ENCODE results near the gene CCNK.

Gene CCNK

GRCh38 chr14:99502989-99503421, 21.8 kb downstream of the CCNK start:
- no peaks in the 10 kb centered on the region for H3K79me2 ChIP-seq (ENCODE audit: low read length)
- H2AFZ ChIP-seq (ENCODE audit: low read depth, low read length): no peak overlapping the region
- H3K27me3 ChIP-seq (ENCODE audit: low read depth, low read length): no peaks in the 10 kb centered on the region
- H3K9ac ChIP-seq (ENCODE audit: low read length): no peak overlapping the region
- H3K9me3 ChIP-seq (ENCODE audit: insufficient read depth, low read length): no peaks in the 10 kb centered on the region
- H3K27ac ChIP-seq (ENCODE audit: low read length): no peak overlapping the region
- H3K4me2 ChIP-seq (ENCODE audit: low read length): no peak overlapping the region
- H4K20me1 ChIP-seq (ENCODE audit: insufficient read depth, low read length): no peaks in the 10 kb centered on the region
- peaks cover 76% of the 10 kb centered on the region for H3K36me3 ChIP-seq (replicated peaks; ENCODE audit: low read depth, low read length)
- TF ChIP-seq EZH2phosphoT487 (IDR thresholded peaks at IDR 0.05; ENCODE audit: low read depth): no peak
- no peak for TF ChIP-seq CTCF (IDR thresholded peaks at IDR 0.05; ENCODE audit: low read depth, low read length)
- H3K4me1 ChIP-seq (ENCODE audit: low read length): peaks cover 5% of the 10 kb centered on the region; the same call in 1 of the 2 replicates
- H3K4me3 ChIP-seq (ENCODE audit: low read length): no peak overlapping the region

DNA sequence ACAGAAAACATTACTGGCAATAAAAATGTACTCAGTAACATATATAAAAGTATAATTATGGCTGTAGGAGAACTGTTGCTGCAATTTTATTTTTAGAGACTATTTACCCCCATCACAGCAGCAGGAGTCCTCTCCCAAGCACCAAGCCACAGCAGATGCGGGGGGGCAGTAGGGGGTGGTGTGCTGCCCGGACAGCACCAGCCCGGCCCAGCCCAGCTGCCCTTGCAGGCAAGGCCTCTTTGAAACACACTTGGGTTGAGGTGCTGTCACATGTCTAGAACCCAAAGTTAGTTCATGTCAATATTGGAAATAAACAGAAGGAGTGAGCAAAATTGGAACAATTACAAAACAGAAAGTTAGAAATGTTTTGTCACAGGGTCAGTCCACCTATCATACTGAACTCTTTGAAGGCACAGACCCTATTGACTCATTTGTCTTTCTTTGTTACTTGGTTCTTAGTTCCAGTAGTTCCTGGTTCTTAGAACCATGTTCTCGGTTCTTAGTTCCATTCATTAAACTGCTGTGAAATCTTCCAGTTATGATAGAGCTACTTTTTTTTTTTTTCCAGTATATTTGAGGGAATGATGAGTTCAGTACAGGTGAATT, 22.7 kb downstream of the CCNK start:
- no peaks in the 10 kb centered on the region for H4K20me1 ChIP-seq (ENCODE audit: insufficient read depth, low read length)

DNA sequence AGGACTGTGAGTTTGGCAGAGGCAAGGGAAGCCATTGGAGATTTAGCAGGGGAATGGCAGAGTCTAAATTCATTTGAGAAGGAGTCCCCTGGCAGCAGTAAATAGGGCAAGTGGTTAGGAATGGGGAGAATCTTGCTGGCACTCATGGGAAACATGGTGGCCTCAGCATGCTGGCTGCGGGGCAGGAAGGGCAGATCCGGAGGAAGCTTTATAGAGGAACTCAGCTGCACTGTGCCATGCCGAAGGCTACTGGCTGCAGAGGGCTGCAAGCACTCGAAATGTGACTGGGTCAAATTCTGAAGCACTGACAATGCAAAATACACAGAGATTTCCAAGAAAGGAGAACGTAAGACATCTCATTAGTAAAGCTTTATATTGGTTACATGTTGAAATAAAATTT, 23.9 kb downstream of the CCNK start:
- Histone ChIP-seq H4K20me1 (ENCODE audit: insufficient read depth, low read length) (no peaks in the 10 kb centered on the region), H3K27me3 (ENCODE audit: low read depth, low read length) (no peaks in the 10 kb centered on the region), H3K27ac (ENCODE audit: low read length) (no peak overlapping the region), H3K4me2 (ENCODE audit: low read length) (no peak overlapping the region), H3K4me3 (ENCODE audit: low read length) (no peak overlapping the region), H3K4me1 (ENCODE audit: low read length) (peaks cover 5% of the 10 kb centered on the region; the same call in 1 of the 2 replicates), H3K9me3 (ENCODE audit: insufficient read depth, low read length) (no peaks in the 10 kb centered on the region), H2AFZ (ENCODE audit: low read depth, low read length) (no peak overlapping the region), H3K9ac (ENCODE audit: low read length) (no peak overlapping the region), H3K79me2 (ENCODE audit: low read length) (no peaks in the 10 kb centered on the region), H3K36me3 (replicated peaks; ENCODE audit: low read depth, low read length) (peaks cover 79% of the 10 kb centered on the region)
- TF ChIP-seq CTCF (IDR thresholded peaks at IDR 0.05; ENCODE audit: low read depth, low read length) (no peak), EZH2phosphoT487 (IDR thresholded peaks at IDR 0.05; ENCODE audit: low read depth) (no peak)

More for the DNA sequence above, 22.7 kb downstream of the CCNK start:
- Histone ChIP-seq H3K27me3 (ENCODE audit: low read depth, low read length) (no peaks in the 10 kb centered on the region), H3K4me3 (ENCODE audit: low read length) (no peak overlapping the region), H2AFZ (ENCODE audit: low read depth, low read length) (no peak overlapping the region), H3K36me3 (replicated peaks; ENCODE audit: low read depth, low read length) (peaks cover 77% of the 10 kb centered on the region), H3K27ac (ENCODE audit: low read length) (no peak overlapping the region), H3K79me2 (ENCODE audit: low read length) (no peaks in the 10 kb centered on the region), H3K9me3 (ENCODE audit: insufficient read depth, low read length) (no peaks in the 10 kb centered on the region), H3K9ac (ENCODE audit: low read length) (no peak overlapping the region), H3K4me1 (ENCODE audit: low read length) (peaks cover 5% of the 10 kb centered on the region; the same call in 1 of the 2 replicates), H3K4me2 (ENCODE audit: low read length) (no peak overlapping the region)
- no peak for TF ChIP-seq EZH2phosphoT487 (IDR thresholded peaks at IDR 0.05; ENCODE audit: low read depth)
- TF ChIP-seq CTCF (IDR thresholded peaks at IDR 0.05; ENCODE audit: low read depth, low read length): no peak

GRCh38 chr14:99506276-99506675, 25.1 kb downstream of the CCNK start:
- no peak overlapping the region for H2AFZ ChIP-seq (ENCODE audit: low read depth, low read length)
- H3K79me2 ChIP-seq (ENCODE audit: low read length): no peaks in the 10 kb centered on the region
- peaks cover 5% of the 10 kb centered on the region; the same call in 1 of the 2 replicates for H3K4me1 ChIP-seq (ENCODE audit: low read length)
- H3K9me3 ChIP-seq (ENCODE audit: insufficient read depth, low read length): no peaks in the 10 kb centered on the region
- H3K27ac ChIP-seq (ENCODE audit: low read length): no peak overlapping the region
- H3K9ac ChIP-seq (ENCODE audit: low read length): no peak overlapping the region
- no peak for TF ChIP-seq EZH2phosphoT487 (IDR thresholded peaks at IDR 0.05; ENCODE audit: low read depth)
- TF ChIP-seq CTCF (IDR thresholded peaks at IDR 0.05; ENCODE audit: low read depth, low read length): no peak
- peaks cover 76% of the 10 kb centered on the region for H3K36me3 ChIP-seq (replicated peaks; ENCODE audit: low read depth, low read length)
- H4K20me1 ChIP-seq (ENCODE audit: insufficient read depth, low read length): no peaks in the 10 kb centered on the region
- no peaks in the 10 kb centered on the region for H3K27me3 ChIP-seq (ENCODE audit: low read depth, low read length)
- no peak overlapping the region for H3K4me3 ChIP-seq (ENCODE audit: low read length)
- H3K4me2 ChIP-seq (ENCODE audit: low read length): no peak overlapping the region

Measured in OCI-LY3 (cell line).